LNCaP clone FGC (cell line): ENCODE results near the gene TMEM131L.

Experiments
- DNase-seq: peaks from one replicate; pipeline ENCODE4 v3.0.0-alpha.2; 2011; ENCODE audit warnings: low read depth
- H3K4me3 ChIP-seq: 2 replicates; pipeline ENCODE4 v1.5.1; 2011; ENCODE audit warnings: mild to moderate bottlenecking, low read depth, low read length, control low read depth
- CTCF ChIP-seq: IDR thresholded peaks from 2 replicates; pipeline ENCODE4 v1.5.1; 2012; ENCODE audit warnings: mild to moderate bottlenecking; ENCODE audit not compliant: control insufficient read depth, insufficient read depth; ENCODE audit errors: extremely low read depth

Gene TMEM131L

GRCh38 chr4:153433754-153434105 lies 32.4 kb upstream of the TMEM131L start:
- H3K4me3 ChIP-seq = no peak overlapping the region
- no peak for TF ChIP-seq CTCF
- DNase-seq = no peak

- TF ChIP-seq CTCF = no peak
- no peak for DNase-seq
- H3K4me3 ChIP-seq = no peak overlapping the region
These were observed 32.0 kb upstream of the TMEM131L start for GRCh38 chr4:153434190-153434589.

- no peak for DNase-seq
- no peak for TF ChIP-seq CTCF
- no peak overlapping the region for H3K4me3 ChIP-seq
These were observed 27.0 kb upstream of the TMEM131L start for GRCh38 chr4:153438916-153439756.

- TF ChIP-seq CTCF = no peak
- DNase-seq = no peak
- no peak overlapping the region for H3K4me3 ChIP-seq
These were observed 26.3 kb upstream of the TMEM131L start for GRCh38 chr4:153439831-153440230.

GRCh38 chr4:153440475-153440874 lies 25.7 kb upstream of the TMEM131L start:
- no peak overlapping the region for H3K4me3 ChIP-seq
- TF ChIP-seq CTCF = no peak
- no peak for DNase-seq

GRCh38 chr4:153447175-153447905 lies 18.8 kb upstream of the TMEM131L start:
- TF ChIP-seq CTCF = no peak
- H3K4me3 ChIP-seq = no peak overlapping the region
- DNase-seq = no peak
